Activated CD8-positive, alpha-beta T cell treated with anti-CD3 and anti-CD28 coated beads for 36 hours (primary cell): ENCODE measurements around the gene KIF6. TPM values are rescaled to one million over a fixed set of nuclear protein-coding genes. Genes with fewer than 3 reads are reported as not detected.

Experiments used
- ATAC-seq: fragments of 200-7000 bp; cut with Tn5 transposase; one replicate; pipeline ENCODE4 v1.10.0; 2021; ENCODE audit warnings: mild to moderate bottlenecking, moderate library complexity
- CTCF ChIA-PET: fragments of 350-600 bp; sonication (Branson Sonifier 250); formaldehyde crosslinking; loops from one replicate; lab custom pipeline; 2021; ENCODE audit warnings: antibody characterized with exemption; lab: Charles Lee
- POLR2A ChIA-PET: fragments of 350-600 bp; sonication (Branson Sonifier 250); formaldehyde crosslinking; loops from one replicate; lab custom pipeline; 2021; ENCODE audit warnings: antibody characterized with exemption; lab: Charles Lee
- DNase-seq: peaks from one replicate; pipeline ENCODE4 v3.0.0-alpha.2; 2020
- H3K27ac Mint-ChIP-seq: one replicate; pipeline ENCODE4 v1.8.0; 2021; ENCODE audit warnings: mild to moderate bottlenecking, mixed read lengths
- H3K27me3 Mint-ChIP-seq: one replicate; pipeline ENCODE4 v1.8.0; 2021; ENCODE audit warnings: mixed read lengths
- H3K36me3 Mint-ChIP-seq: one replicate; pipeline ENCODE4 v1.8.0; 2021; ENCODE audit warnings: low read depth, mixed read lengths
- H3K4me1 Mint-ChIP-seq: one replicate; pipeline ENCODE4 v1.8.0; 2021; ENCODE audit warnings: low read depth, mixed read lengths
- H3K4me3 Mint-ChIP-seq: one replicate; pipeline ENCODE4 v1.8.0; 2021; ENCODE audit warnings: mild to moderate bottlenecking, moderate library complexity, mixed read lengths
- H3K9me3 Mint-ChIP-seq: one replicate; pipeline ENCODE4 v1.8.0; 2021; ENCODE audit warnings: mixed read lengths
- CTCF ChIP-seq: fragments of 200-600 bp; IDR thresholded peaks from one replicate; pipeline ENCODE4 v1.8.0; 2022; ENCODE audit warnings: antibody characterized with exemption, mild to moderate bottlenecking
- intact Hi-C: fragments of 100-400 bp; cut with micrococcal nuclease; formaldehyde crosslinking; loops from one replicate; pipeline ENCODE4 v1.10.0; 2022
- total RNA-seq, 2 experiments: library from RNA; stranded (reverse); gene quantifications; one replicate each; pipeline ENCODE4 v1.2.3, GENCODE V29; 2021

KIF6 gene
- total RNA-seq, 2 experiments from 2014 or later = 0.13 to 0.14 TPM

GRCh38 chr6:39339868-39340550, 385.2 kb downstream of the KIF6 start:
- ATAC-seq = no peak
- peaks cover 8% of the 10 kb centered on the region for H3K27me3 Mint-ChIP-seq
- H3K4me3 Mint-ChIP-seq = no peak overlapping the region
- H3K9me3 Mint-ChIP-seq = no peaks in the 10 kb centered on the region
- intact Hi-C loops = no loop called here
- H3K36me3 Mint-ChIP-seq = no peaks in the 10 kb centered on the region
- no peak for DNase-seq
- CTCF ChIA-PET = interaction anchor here (1.0 to 1.7 kb wide), 3 partner anchors 8 to 29 kb away, joined by 3 to 4 read pairs (median 3); no protein-coding TSS in a partner anchor
- no peak for TF ChIP-seq CTCF
- H3K4me1 Mint-ChIP-seq = peaks cover 10% of the 10 kb centered on the region
- POLR2A ChIA-PET = no interaction called here
- H3K27ac Mint-ChIP-seq = no peak overlapping the region

- no peak overlapping the region for H3K27ac Mint-ChIP-seq
- no peak for TF ChIP-seq CTCF
- ChIA-PET CTCF (interaction anchor here (0.8 to 1.7 kb wide), 2 partner anchors 9 to 29 kb away, joined by 3 to 4 read pairs; no protein-coding TSS in a partner anchor), POLR2A (no interaction called here)
- intact Hi-C loops = no loop called here
- no peaks in the 10 kb centered on the region for H3K36me3 Mint-ChIP-seq
- H3K4me3 Mint-ChIP-seq = no peak overlapping the region
- H3K4me1 Mint-ChIP-seq = peaks cover 10% of the 10 kb centered on the region
- peaks cover 8% of the 10 kb centered on the region for H3K27me3 Mint-ChIP-seq
- no peaks in the 10 kb centered on the region for H3K9me3 Mint-ChIP-seq
- ATAC-seq (no peak), DNase-seq (no peak)
Measured at GRCh38 chr6:39339096-39339867, 385.9 kb downstream of the KIF6 start.

- ChIA-PET CTCF (interaction anchor here (0.7 to 1.7 kb wide), 3 partner anchors 10 to 28 kb away, joined by 3 to 4 read pairs (median 3); no protein-coding TSS in a partner anchor), POLR2A (no interaction called here)
- ATAC-seq (no peak), DNase-seq (no peak)
- Mint-ChIP-seq H3K4me3 (no peak overlapping the region), H3K4me1 (peaks cover 10% of the 10 kb centered on the region), H3K27me3 (peaks cover 8% of the 10 kb centered on the region), H3K27ac (no peak overlapping the region), H3K36me3 (no peaks in the 10 kb centered on the region), H3K9me3 (no peaks in the 10 kb centered on the region)
- intact Hi-C loops = no loop called here
- no peak for TF ChIP-seq CTCF
Measured at GRCh38 chr6:39338397-39338796, 386.8 kb downstream of the KIF6 start.

GRCh38 chr6:39335780-39336545, 389.2 kb downstream of the KIF6 start:
- Mint-ChIP-seq H3K27me3 (peaks cover 9% of the 10 kb centered on the region), H3K4me3 (no peak overlapping the region), H3K36me3 (no peaks in the 10 kb centered on the region), H3K27ac (no peak overlapping the region), H3K9me3 (no peaks in the 10 kb centered on the region), H3K4me1 (peaks cover 10% of the 10 kb centered on the region)
- DNase-seq (peak; percentile 37), ATAC-seq (no peak)
- intact Hi-C loops = no loop called here
- ChIA-PET CTCF (interaction anchor here (0.5 to 2.3 kb wide), 2 partner anchors 26 to 342 kb away, joined by 4 to 9 read pairs; no protein-coding TSS in a partner anchor), POLR2A (no interaction called here)
- TF ChIP-seq CTCF = no peak
